Neuron (in vitro differentiated cells): Measurements from ENCODE around the gene ADGRD2.

Experiments used
- H2AFZ ChIP-seq: one replicate; pipeline ENCODE4 v1.6.1; 2013; ENCODE audit warnings: low read depth, mild to moderate bottlenecking, inconsistent platforms, low read length, moderate library complexity
- H3K27me3 ChIP-seq: one replicate; pipeline ENCODE4 v1.6.1; 2013; ENCODE audit warnings: low read length; ENCODE audit not compliant: insufficient read depth
- H3K36me3 ChIP-seq: one replicate; pipeline ENCODE4 v1.6.1; 2013; ENCODE audit warnings: low read length; ENCODE audit not compliant: insufficient read depth
- H3K4me1 ChIP-seq: one replicate; pipeline ENCODE4 v1.6.1; 2013; ENCODE audit warnings: low read length; ENCODE audit not compliant: insufficient read depth
- H3K4me3 ChIP-seq: 2 replicates; pipeline ENCODE4 v1.5.1; 2013; ENCODE audit warnings: mild to moderate bottlenecking, low read length, moderate library complexity
- H3K9me3 ChIP-seq: one replicate; pipeline ENCODE4 v1.6.1; 2013; ENCODE audit warnings: low read length

The ADGRD2 gene

GRCh38 chr9:124502711-124503702, 52.8 kb downstream of the ADGRD2 start:
- H2AFZ ChIP-seq: peak overlapping the region; percentile 58
- H3K27me3 ChIP-seq: peaks cover 93% of the 10 kb centered on the region
- no peak overlapping the region for H3K4me3 ChIP-seq
- H3K4me1 ChIP-seq: no peaks in the 10 kb centered on the region
- no peaks in the 10 kb centered on the region for H3K36me3 ChIP-seq
- no peaks in the 10 kb centered on the region for H3K9me3 ChIP-seq

GRCh38 chr9:124503713-124504529, 53.7 kb downstream of the ADGRD2 start:
- H3K4me3 ChIP-seq: no peak overlapping the region

GRCh38 chr9:124504530-124505005, 54.3 kb downstream of the ADGRD2 start:
- Histone ChIP-seq H2AFZ (no peak overlapping the region), H3K9me3 (no peaks in the 10 kb centered on the region), H3K4me3 (no peak overlapping the region), H3K36me3 (no peaks in the 10 kb centered on the region), H3K4me1 (no peaks in the 10 kb centered on the region), H3K27me3 (peaks cover 81% of the 10 kb centered on the region)

More at GRCh38 chr9:124503713-124504529, 53.7 kb downstream of the ADGRD2 start:
- Histone ChIP-seq H3K4me1 (no peaks in the 10 kb centered on the region), H3K9me3 (no peaks in the 10 kb centered on the region), H3K36me3 (no peaks in the 10 kb centered on the region), H3K27me3 (peaks cover 87% of the 10 kb centered on the region), H2AFZ (peak overlapping the region; percentile 58)

- Histone ChIP-seq H3K4me1 (no peaks in the 10 kb centered on the region), H2AFZ (no peak overlapping the region), H3K36me3 (no peaks in the 10 kb centered on the region), H3K9me3 (no peaks in the 10 kb centered on the region), H3K27me3 (peaks cover 75% of the 10 kb centered on the region), H3K4me3 (no peak overlapping the region)
Measured at GRCh38 chr9:124505006-124505900, 55.0 kb downstream of the ADGRD2 start.

- Histone ChIP-seq H3K4me3 (no peak overlapping the region), H3K4me1 (no peaks in the 10 kb centered on the region), H3K36me3 (no peaks in the 10 kb centered on the region), H3K9me3 (no peaks in the 10 kb centered on the region), H3K27me3 (peaks cover 70% of the 10 kb centered on the region), H2AFZ (no peak overlapping the region)
Measured at GRCh38 chr9:124505901-124506346, 55.7 kb downstream of the ADGRD2 start.

- H3K4me3 ChIP-seq: no peak overlapping the region
- peaks cover 65% of the 10 kb centered on the region for H3K27me3 ChIP-seq
- no peaks in the 10 kb centered on the region for H3K4me1 ChIP-seq
- H3K36me3 ChIP-seq: no peaks in the 10 kb centered on the region
- no peak overlapping the region for H2AFZ ChIP-seq
- no peaks in the 10 kb centered on the region for H3K9me3 ChIP-seq
Measured at GRCh38 chr9:124506433-124506832, 56.2 kb downstream of the ADGRD2 start.

- peaks cover 4% of the 10 kb centered on the region for H3K4me1 ChIP-seq
- H3K4me3 ChIP-seq: no peak within 1 kb of the TSS
- no peak within 1 kb of the TSS for H2AFZ ChIP-seq
- H3K36me3 ChIP-seq: no peaks in the 10 kb centered on the region
- H3K27me3 ChIP-seq: peaks cover 57% of the 10 kb centered on the region
- no peaks in the 10 kb centered on the region for H3K9me3 ChIP-seq
Measured at GRCh38 chr9:124506931-124507879, 57.0 kb downstream of the ADGRD2 start, which contains the start of gene NR5A1. NR5A1 (minus strand) TSS chr9:124507399; CDS start chr9:124503395, 4,004 bp downstream.

- no peaks in the 10 kb centered on the region for H3K9me3 ChIP-seq
- H2AFZ ChIP-seq: no peak overlapping the region
- no peak overlapping the region for H3K4me3 ChIP-seq
- H3K27me3 ChIP-seq: peaks cover 50% of the 10 kb centered on the region
- peaks cover 10% of the 10 kb centered on the region for H3K4me1 ChIP-seq
- no peaks in the 10 kb centered on the region for H3K36me3 ChIP-seq
Measured at GRCh38 chr9:124507880-124508423, 57.7 kb downstream of the ADGRD2 start.

GRCh38 chr9:124510650-124511425, 60.6 kb downstream of the ADGRD2 start:
- peaks cover 24% of the 10 kb centered on the region for H3K27me3 ChIP-seq
- H3K36me3 ChIP-seq: no peaks in the 10 kb centered on the region
- no peak overlapping the region for H2AFZ ChIP-seq
- peaks cover 16% of the 10 kb centered on the region for H3K4me1 ChIP-seq
- no peak overlapping the region for H3K4me3 ChIP-seq
- no peaks in the 10 kb centered on the region for H3K9me3 ChIP-seq

GRCh38 chr9:124511426-124511840, 61.2 kb downstream of the ADGRD2 start:
- peaks cover 19% of the 10 kb centered on the region for H3K27me3 ChIP-seq
- no peaks in the 10 kb centered on the region for H3K9me3 ChIP-seq
- H3K36me3 ChIP-seq: no peaks in the 10 kb centered on the region
- peaks cover 16% of the 10 kb centered on the region for H3K4me1 ChIP-seq
- H3K4me3 ChIP-seq: no peak overlapping the region
- H2AFZ ChIP-seq: no peak overlapping the region
